Measurements from ENCODE around the gene EMP1. TPM values are rescaled to one million over a fixed set of nuclear protein-coding genes. Genes with fewer than 3 reads are reported as not detected.

EMP1 gene
- total RNA-seq, 1 donor from 2014 or later, result 163 TPM

DNA sequence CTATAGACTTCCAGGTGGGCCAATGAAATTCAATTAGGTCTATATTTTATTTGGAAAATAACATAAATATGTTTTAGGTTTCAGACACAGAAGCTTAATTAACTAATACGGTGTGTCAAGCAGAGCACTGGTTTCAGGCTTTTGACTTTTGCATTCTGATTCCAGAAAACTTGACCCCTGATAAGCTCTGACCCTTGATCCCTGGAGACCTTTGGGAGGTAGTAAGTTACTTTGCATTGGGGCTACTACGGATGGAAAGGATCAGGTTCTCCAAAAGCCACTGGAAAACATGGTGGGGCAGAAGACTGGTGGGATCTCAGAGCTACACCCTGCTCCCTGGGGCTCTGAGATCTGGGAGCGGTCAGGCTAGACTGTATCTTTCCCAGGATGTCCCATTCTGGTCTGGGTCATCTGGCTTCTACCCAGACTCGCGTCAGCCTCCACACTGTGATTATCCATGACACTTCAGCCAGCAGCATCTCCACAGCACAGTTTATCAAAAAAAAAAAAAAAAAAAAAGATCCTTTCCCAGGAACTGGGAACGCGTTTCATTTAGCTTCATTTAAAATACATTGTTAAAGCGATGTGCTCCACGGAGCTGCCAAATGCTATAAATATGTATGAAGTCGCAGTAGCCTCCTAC lies 17.8 kb upstream of the EMP1 start:
- Mint-ChIP-seq H3K27me3 (ENCODE audit: unreplicated experiment) (no peaks in the 10 kb centered on the region), H3K27ac (ENCODE audit: unreplicated experiment) (peak overlapping the region; percentile 84), H3K9me3 (ENCODE audit: unreplicated experiment) (no peaks in the 10 kb centered on the region), H3K4me3 (ENCODE audit: unreplicated experiment) (no peak overlapping the region), H3K36me3 (ENCODE audit: unreplicated experiment) (no peaks in the 10 kb centered on the region), H3K4me1 (ENCODE audit: unreplicated experiment) (peaks cover 52% of the 10 kb centered on the region)
- no peak for TF ChIP-seq CTCF (IDR thresholded peaks at IDR 0.05)
- no peak for DNase-seq (ENCODE audit: extremely low spot score, unreplicated experiment)

DNA sequence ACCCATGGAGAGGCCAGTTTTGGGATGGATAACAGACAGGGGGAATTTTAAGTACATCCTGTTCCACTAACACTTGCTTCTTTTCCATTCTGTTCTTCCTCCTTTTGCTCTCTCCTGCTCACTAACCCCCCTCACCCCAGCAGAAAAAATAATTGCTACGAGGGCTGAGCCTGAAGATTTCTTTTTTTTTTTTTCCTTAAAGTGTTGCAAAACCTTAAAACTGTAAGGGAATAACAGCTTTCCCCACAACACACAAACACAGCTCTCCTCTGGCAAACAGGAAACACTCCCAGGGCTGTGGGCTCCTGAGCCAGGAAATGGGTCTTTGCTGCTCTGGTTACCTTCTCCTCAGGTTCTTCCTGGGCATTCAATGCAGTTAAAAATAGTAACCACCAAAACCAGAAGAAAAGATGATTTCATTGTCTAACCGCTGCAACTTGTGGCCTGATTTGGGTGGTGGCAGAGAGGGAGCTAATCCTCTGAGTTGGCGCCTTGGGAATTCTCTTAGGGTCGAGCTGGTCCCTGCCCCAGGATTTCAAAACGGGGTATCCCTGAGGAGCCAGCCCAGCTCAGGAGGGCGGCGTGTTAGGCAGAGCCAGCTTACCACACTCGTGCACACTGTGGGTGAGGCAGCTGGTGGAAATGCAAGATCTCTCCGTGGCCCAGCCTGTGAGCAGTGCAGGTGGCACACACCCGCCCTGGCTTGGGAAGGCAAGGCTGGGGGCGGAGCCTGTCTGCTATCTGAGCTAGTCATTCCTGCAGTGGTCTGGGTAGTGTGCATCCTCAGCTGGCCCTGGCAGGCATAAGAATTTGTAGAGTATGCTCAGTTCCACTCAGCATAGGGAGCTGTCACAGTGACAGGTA lies 17.1 kb upstream of the EMP1 start:
- H3K27me3 Mint-ChIP-seq (ENCODE audit: unreplicated experiment), result no peaks in the 10 kb centered on the region
- peak overlapping the region; percentile 84 for H3K27ac Mint-ChIP-seq (ENCODE audit: unreplicated experiment)
- H3K36me3 Mint-ChIP-seq (ENCODE audit: unreplicated experiment), result no peaks in the 10 kb centered on the region
- peak; percentile 83 for DNase-seq (ENCODE audit: extremely low spot score, unreplicated experiment)
- peaks cover 44% of the 10 kb centered on the region for H3K4me1 Mint-ChIP-seq (ENCODE audit: unreplicated experiment)
- no peak for TF ChIP-seq CTCF (IDR thresholded peaks at IDR 0.05)
- H3K4me3 Mint-ChIP-seq (ENCODE audit: unreplicated experiment), result peak overlapping the region; percentile 3
- no peaks in the 10 kb centered on the region for H3K9me3 Mint-ChIP-seq (ENCODE audit: unreplicated experiment)

DNA sequence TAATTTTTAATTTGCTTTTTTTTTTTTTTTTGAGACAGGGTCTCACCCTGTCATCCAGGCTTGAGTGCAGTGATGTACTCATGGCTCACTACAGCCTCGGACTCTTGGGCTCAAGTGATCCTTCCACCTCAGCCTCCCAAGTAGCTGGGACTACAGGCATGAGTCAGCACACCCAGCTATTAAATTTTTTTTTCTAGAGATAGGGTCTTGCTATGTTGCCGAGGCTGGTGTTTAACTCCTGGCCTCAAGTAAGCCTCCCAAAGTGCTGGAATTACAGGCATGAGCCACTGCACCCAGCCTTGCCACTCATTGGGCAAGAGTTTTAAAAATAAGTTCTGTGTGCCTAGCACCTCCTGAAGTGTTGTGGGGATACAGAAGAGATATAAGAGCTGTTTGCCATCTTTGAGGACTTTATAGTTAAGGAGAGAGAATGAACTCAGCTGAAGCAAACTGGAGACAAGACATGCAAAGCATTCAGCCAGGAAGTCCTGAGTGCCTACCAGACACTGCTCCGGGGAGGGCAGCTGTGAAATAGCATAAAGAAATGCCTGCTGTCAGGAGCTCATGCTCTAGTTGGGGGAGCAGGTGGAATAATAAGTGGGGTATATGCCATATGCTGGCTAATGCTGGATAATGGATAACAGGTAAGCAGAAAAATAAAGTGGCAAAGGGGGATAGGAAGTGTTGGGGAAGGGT lies 15.0 kb upstream of the EMP1 start:
- Mint-ChIP-seq H3K27ac (ENCODE audit: unreplicated experiment) (no peak overlapping the region), H3K36me3 (ENCODE audit: unreplicated experiment) (no peaks in the 10 kb centered on the region), H3K27me3 (ENCODE audit: unreplicated experiment) (no peaks in the 10 kb centered on the region), H3K4me3 (ENCODE audit: unreplicated experiment) (no peak overlapping the region), H3K9me3 (ENCODE audit: unreplicated experiment) (no peaks in the 10 kb centered on the region), H3K4me1 (ENCODE audit: unreplicated experiment) (peaks cover 32% of the 10 kb centered on the region)
- no peak for TF ChIP-seq CTCF (IDR thresholded peaks at IDR 0.05)
- peak; percentile 27 for DNase-seq (ENCODE audit: extremely low spot score, unreplicated experiment)

GRCh38 chr12:13182881-13183280 lies 13.6 kb upstream of the EMP1 start:
- Mint-ChIP-seq H3K27me3 (ENCODE audit: unreplicated experiment) (no peaks in the 10 kb centered on the region), H3K4me1 (ENCODE audit: unreplicated experiment) (peaks cover 41% of the 10 kb centered on the region), H3K36me3 (ENCODE audit: unreplicated experiment) (no peaks in the 10 kb centered on the region), H3K9me3 (ENCODE audit: unreplicated experiment) (no peaks in the 10 kb centered on the region), H3K27ac (ENCODE audit: unreplicated experiment) (no peak overlapping the region), H3K4me3 (ENCODE audit: unreplicated experiment) (no peak overlapping the region)
- no peak for TF ChIP-seq CTCF (IDR thresholded peaks at IDR 0.05)
- DNase-seq (ENCODE audit: extremely low spot score, unreplicated experiment), result peak; percentile 32

DNA sequence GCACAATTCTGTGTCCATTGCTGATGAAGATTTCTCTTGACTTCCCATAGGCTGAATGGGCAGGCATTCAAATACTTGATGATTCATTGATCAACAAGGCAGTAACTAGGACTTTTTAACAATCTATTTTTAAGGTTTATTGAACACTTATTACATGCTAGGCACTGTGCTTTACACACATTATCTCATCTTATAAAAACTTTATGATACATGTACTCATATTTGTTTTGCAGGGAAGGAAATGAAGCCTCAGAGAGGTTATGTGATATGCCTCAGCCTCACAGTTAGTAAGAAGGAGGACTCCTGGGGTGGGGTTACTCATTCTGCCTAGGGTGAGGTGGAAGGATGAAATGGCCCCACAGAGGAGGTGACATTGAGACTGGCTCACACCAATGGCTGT lies 12.9 kb upstream of the EMP1 start:
- no peaks in the 10 kb centered on the region for H3K27me3 Mint-ChIP-seq (ENCODE audit: unreplicated experiment)
- H3K27ac Mint-ChIP-seq (ENCODE audit: unreplicated experiment), result no peak overlapping the region
- TF ChIP-seq CTCF (IDR thresholded peaks at IDR 0.05), result no peak

More for the DNA sequence above, 12.9 kb upstream of the EMP1 start:
- no peak overlapping the region for H3K4me3 Mint-ChIP-seq (ENCODE audit: unreplicated experiment)
- no peaks in the 10 kb centered on the region for H3K9me3 Mint-ChIP-seq (ENCODE audit: unreplicated experiment)
- no peaks in the 10 kb centered on the region for H3K36me3 Mint-ChIP-seq (ENCODE audit: unreplicated experiment)
- H3K4me1 Mint-ChIP-seq (ENCODE audit: unreplicated experiment), result peaks cover 33% of the 10 kb centered on the region
- DNase-seq (ENCODE audit: extremely low spot score, unreplicated experiment), result no peak

Data from osteocyte (in vitro differentiated cells).